OCI-LY7 (cell line): ENCODE results near the gene UFM1. TPM values are rescaled to one million over a fixed set of nuclear protein-coding genes. Genes with fewer than 3 reads are reported as not detected.

Experiments used
- BruUV-seq: library from RNA; stranded (reverse); fragments of 400-500 nt; replicated peaks from 2 replicates; lab custom pipeline; 2021; lab: Mats Ljungman, UMichigan
- CTCF ChIA-PET: fragments of 300-600 bp; sonication (Branson Sonifier 250); formaldehyde crosslinking; loops from one replicate; lab custom pipeline; 2022; ENCODE audit warnings: antibody characterized with exemption; ENCODE audit not compliant: unreplicated experiment; lab: Charles Lee
- POLR2A ChIA-PET: fragments of 300-600 bp; sonication (Branson Sonifier 250); formaldehyde crosslinking; loops from one replicate; lab custom pipeline; 2022; ENCODE audit warnings: antibody characterized with exemption; lab: Charles Lee
- DNase-seq: peaks from one replicate; pipeline ENCODE4 v3.0.0-alpha.2; 2015; ENCODE audit warnings: low spot score
- H2AFZ ChIP-seq: fragments of 200-600 bp; sonication (generic), shearing (Covaris generic); 2 replicates; pipeline ENCODE4 v1.6.1; 2014; ENCODE audit warnings: mild to moderate bottlenecking, antibody characterized with exemption, low read length, moderate library complexity
- H3K27ac ChIP-seq: fragments of 200-600 bp; sonication (generic); 2 replicates; pipeline ENCODE4 v1.5.1; 2014; ENCODE audit warnings: mixed run types, low read depth, mild to moderate bottlenecking, moderate library complexity, low read length, inconsistent platforms; ENCODE audit not compliant: poor library complexity, severe bottlenecking
- H3K36me3 ChIP-seq: fragments of 200-600 bp; sonication (generic); 2 replicates; pipeline ENCODE4 v1.6.1; 2014; ENCODE audit warnings: mild to moderate bottlenecking, antibody characterized with exemption, low read length, moderate library complexity, mixed read lengths; ENCODE audit not compliant: insufficient read depth
- H3K4me1 ChIP-seq: fragments of 200-600 bp; sonication (generic); 2 replicates; pipeline ENCODE4 v1.5.1; 2014; ENCODE audit warnings: mild to moderate bottlenecking, low read length; ENCODE audit not compliant: insufficient read depth, poor library complexity, severe bottlenecking
- H3K4me2 ChIP-seq: fragments of 200-600 bp; sonication (generic); 2 replicates; pipeline ENCODE4 v1.6.1; 2014; ENCODE audit warnings: mild to moderate bottlenecking, low read length
- H3K4me3 ChIP-seq: fragments of 200-600 bp; sonication (generic); 2 replicates; pipeline ENCODE4 v1.5.1; 2014; ENCODE audit warnings: mild to moderate bottlenecking, low read depth, low read length; ENCODE audit not compliant: poor library complexity, severe bottlenecking
- H3K79me2 ChIP-seq: fragments of 200-600 bp; sonication (generic); 2 replicates; pipeline ENCODE4 v1.6.1; 2016; ENCODE audit warnings: low read depth, mild to moderate bottlenecking, low read length, moderate library complexity, mixed read lengths; ENCODE audit not compliant: insufficient read depth
- H3K9me2 ChIP-seq: fragments of 200-600 bp; sonication (generic); 2 replicates; pipeline ENCODE4 v1.6.1; 2016; ENCODE audit warnings: mild to moderate bottlenecking, low read length, mixed read lengths; ENCODE audit not compliant: insufficient read depth
- H3K9me3 ChIP-seq: fragments of 200-600 bp; sonication (generic); 2 replicates; pipeline ENCODE4 v1.6.1; 2014; ENCODE audit warnings: mild to moderate bottlenecking, mixed run types, low read length, mixed read lengths
- H4K20me1 ChIP-seq: fragments of 200-600 bp; sonication (generic); 2 replicates; pipeline ENCODE4 v1.6.1; 2014; ENCODE audit warnings: mild to moderate bottlenecking, antibody characterized with exemption, low read length, moderate library complexity, mixed read lengths; ENCODE audit not compliant: insufficient read depth
- CTCF ChIP-seq: fragments of 200-600 bp; sonication (generic); conservative IDR thresholded peaks from 2 replicates; pipeline ENCODE4 v1.5.1; 2014; ENCODE audit warnings: mild to moderate bottlenecking, antibody characterized with exemption, low read length, moderate library complexity, mixed read lengths
- EZH2phosphoT487 ChIP-seq: fragments of 200-600 bp; sonication (generic); IDR thresholded peaks from 2 replicates; pipeline ENCODE4 v1.6.1; 2018; ENCODE audit warnings: low read depth, borderline replicate concordance, mild to moderate bottlenecking, mixed run types, antibody characterized with exemption, low read length, moderate library complexity, mixed read lengths
- intact Hi-C: fragments of 100-400 bp; cut with micrococcal nuclease; formaldehyde crosslinking; loops from one replicate; pipeline ENCODE4 v1.10.0; 2022; ENCODE audit not compliant: unreplicated experiment
- total RNA-seq, 2 experiments: library from RNA; depleted of rRNA in 1 of 2; stranded (reverse); fragments of >200 nt in 1 of 2; shearing (Covaris generic) in 1 of 2; gene quantifications; 2 replicates each; pipeline ENCODE4 v1.2.3, GENCODE V29; 2014 to 2022

The UFM1 gene
- total RNA-seq, 2 experiments from 2014 or later = 33.3 to 46.9 TPM

- no peak for DNase-seq
- ChIA-PET CTCF (no interaction called here), POLR2A (no interaction called here)
- BruUV-seq = no TSS peak
- Histone ChIP-seq H2AFZ (no peak overlapping the region), H3K4me1 (no peaks in the 10 kb centered on the region), H3K79me2 (no peaks in the 10 kb centered on the region), H3K4me2 (no peak overlapping the region), H3K9me3 (no peaks in the 10 kb centered on the region), H3K36me3 (no peaks in the 10 kb centered on the region), H3K9me2 (no peaks in the 10 kb centered on the region), H3K27ac (no peak overlapping the region), H3K4me3 (no peak overlapping the region), H4K20me1 (no peaks in the 10 kb centered on the region)
- intact Hi-C loops = no loop called here
- TF ChIP-seq EZH2phosphoT487 (no peak), CTCF (no peak)
These were observed 33.3 kb downstream of the UFM1 start for GRCh38 chr13:38382946-38383345.

- no peak for DNase-seq
- Histone ChIP-seq H3K4me2 (no peak overlapping the region), H3K4me3 (no peak overlapping the region), H3K9me2 (no peaks in the 10 kb centered on the region), H3K9me3 (no peaks in the 10 kb centered on the region), H3K36me3 (no peaks in the 10 kb centered on the region), H4K20me1 (no peaks in the 10 kb centered on the region), H3K79me2 (no peaks in the 10 kb centered on the region), H2AFZ (no peak overlapping the region), H3K27ac (no peak overlapping the region), H3K4me1 (no peaks in the 10 kb centered on the region)
- no peak for TF ChIP-seq EZH2phosphoT487
- no peak for TF ChIP-seq CTCF
- no TSS peak for BruUV-seq
- ChIA-PET POLR2A (interaction anchor here (0.7 kb wide), 1 partner anchor 774 kb away, joined by 3 read pairs; no protein-coding TSS in a partner anchor), CTCF (no interaction called here)
- intact Hi-C loops = no loop called here
These were observed 34.5 kb downstream of the UFM1 start for GRCh38 chr13:38384171-38384570.

- no peaks in the 10 kb centered on the region for H3K36me3 ChIP-seq
- CTCF ChIA-PET = no interaction called here
- no peak overlapping the region for H3K27ac ChIP-seq
- no peak overlapping the region for H3K4me2 ChIP-seq
- BruUV-seq = no TSS peak
- no peak for DNase-seq
- no peaks in the 10 kb centered on the region for H3K79me2 ChIP-seq
- POLR2A ChIA-PET = no interaction called here
- H3K9me2 ChIP-seq = no peaks in the 10 kb centered on the region
- no peak for TF ChIP-seq CTCF
- TF ChIP-seq EZH2phosphoT487 = no peak
- no peak overlapping the region for H3K4me3 ChIP-seq
- intact Hi-C loops = no loop called here
- no peaks in the 10 kb centered on the region for H3K4me1 ChIP-seq
- H3K9me3 ChIP-seq = no peaks in the 10 kb centered on the region
- H2AFZ ChIP-seq = no peak overlapping the region
- H4K20me1 ChIP-seq = no peaks in the 10 kb centered on the region
These were observed 35.7 kb downstream of the UFM1 start for GRCh38 chr13:38385153-38385891.
